CD4-positive, alpha-beta T cell treated with Interleukin-15 for 1 hour (primary cell): ENCODE data around the gene TSHR.

ENCODE experiments used
- DNase-seq: peaks from one replicate; pipeline ENCODE4 v3.0.0-alpha.2; 2020

The TSHR gene

GRCh38 chr14:81147140-81147897 is 191.9 kb downstream of the TSHR start:
- no peak for DNase-seq

- DNase-seq: no peak
These were observed 193.2 kb downstream of the TSHR start for GRCh38 chr14:81148635-81149034.

GRCh38 chr14:81153187-81153586 is 197.8 kb downstream of the TSHR start:
- DNase-seq: no peak

- no peak for DNase-seq
These were observed 202.0 kb downstream of the TSHR start for GRCh38 chr14:81157431-81157830.

GRCh38 chr14:81161088-81161487 is 205.7 kb downstream of the TSHR start:
- DNase-seq: no peak

GRCh38 chr14:81161749-81162148 is 206.3 kb downstream of the TSHR start:
- DNase-seq: no peak

- DNase-seq: peak; percentile 18
These were observed 207.5 kb downstream of the TSHR start for GRCh38 chr14:81162941-81163340.

- peak; percentile 53 for DNase-seq
These were observed 208.8 kb downstream of the TSHR start for GRCh38 chr14:81164167-81164774.

- DNase-seq: no peak
These were observed 209.8 kb downstream of the TSHR start for GRCh38 chr14:81165188-81165587.

- no peak for DNase-seq
These were observed 210.7 kb downstream of the TSHR start for GRCh38 chr14:81166121-81166520.

GRCh38 chr14:81169267-81169666 is 213.8 kb downstream of the TSHR start:
- DNase-seq: no peak

GRCh38 chr14:81169711-81170103 is 214.3 kb downstream of the TSHR start:
- DNase-seq: no peak

GRCh38 chr14:81170104-81170828 is 214.8 kb downstream of the TSHR start:
- peak; percentile 88 for DNase-seq

- DNase-seq: no peak
These were observed 215.4 kb downstream of the TSHR start for GRCh38 chr14:81170829-81171195.

- DNase-seq: no peak
These were observed 216.9 kb downstream of the TSHR start for GRCh38 chr14:81172353-81172752.

- DNase-seq: no peak
These were observed 217.5 kb downstream of the TSHR start for GRCh38 chr14:81172881-81173280.

- peak; percentile 43 for DNase-seq
These were observed 220.8 kb downstream of the TSHR start for GRCh38 chr14:81176241-81176640.

- DNase-seq: no peak
These were observed 221.8 kb downstream of the TSHR start for GRCh38 chr14:81177225-81177624.

- no peak for DNase-seq
These were observed 222.6 kb downstream of the TSHR start for GRCh38 chr14:81178063-81178462.

- DNase-seq: no peak
These were observed 224.2 kb downstream of the TSHR start for GRCh38 chr14:81179631-81180030.

GRCh38 chr14:81187832-81188522 is 232.6 kb downstream of the TSHR start:
- no peak for DNase-seq

- no peak for DNase-seq
These were observed 237.2 kb downstream of the TSHR start for GRCh38 chr14:81192594-81192993.

GRCh38 chr14:81193924-81194633 is 238.7 kb downstream of the TSHR start:
- no peak for DNase-seq
